K562 (cell line): ENCODE data around the gene CDKN2AIP. TPM values are rescaled to one million over a fixed set of nuclear protein-coding genes. Genes with fewer than 3 reads are reported as not detected.
A peak's percentile ranks its signal among the peaks of the same experiment; 100 is the strongest.

ENCODE experiments used
- ATAC-seq: fragments of 200-7000 bp; cut with Tn5 transposase; 3 replicates; pipeline ENCODE4 v1.9.1; 2020; ENCODE audit warnings: moderate library complexity
- BruUV-seq: library from RNA; stranded (reverse); fragments of 400-500 nt; replicated peaks from 2 replicates; lab custom pipeline; 2021; lab: Mats Ljungman, UMichigan
- CTCF ChIA-PET: fragments of 300-600 bp; formaldehyde crosslinking; extraction: SDS; loops from one replicate; lab custom pipeline; 2021; ENCODE audit warnings: low intra/inter-chr PET ratio; lab: Yijun Ruan, JAX
- POLR2A ChIA-PET: fragments of 300-600, 350-650 bp; sonication (Branson Sonifier 250); formaldehyde crosslinking; extraction: SDS; loops from one replicate; lab custom pipeline; 2021; ENCODE audit warnings: antibody characterized with exemption, inconsistent platforms; lab: Yijun Ruan, JAX
- DNase-seq, 4 experiments: peaks; one replicate each; pipeline versions ENCODE4 v3.0.0 to v3.0.0-alpha.2; 2011 to 2018; ENCODE audit warnings: low spot score in 3 of 4, mixed read lengths in 3 of 4; ENCODE audit errors: extremely low read depth in 1 of 4
- FAIRE-seq: peaks from 2 replicates; lab custom pipeline; 2011; peaks lifted over from hg19 to GRCh38; lab: Jason Lieb, UNC
- H2AFZ ChIP-seq: 2 replicates; pipeline ENCODE4 v1.6.0; 2011; ENCODE audit warnings: low read depth, low read length, control low read depth, inconsistent platforms
- H3K27ac ChIP-seq: fragments of 200-600 bp; 3 replicates; pipeline ENCODE4 v1.8.0; 2011; ENCODE audit warnings: low read depth, mild to moderate bottlenecking, control low read depth, inconsistent platforms, low read length, moderate library complexity, mixed read lengths; ENCODE audit errors: extremely low read depth
- H3K27me3 ChIP-seq, 2 experiments: fragments of 300-600 bp in 1 of 2; 2 replicates in 1 of 2; 3 replicates in 1 of 2; pipeline versions ENCODE4 v1.6.0 to v1.8.0; 2011; ENCODE audit warnings: inconsistent platforms in 2 of 2, low read length in 2 of 2, mild to moderate bottlenecking in 1 of 2, mixed read lengths in 1 of 2, moderate library complexity in 1 of 2; ENCODE audit not compliant: control insufficient read depth in 2 of 2, insufficient read depth in 2 of 2
- H3K36me3 ChIP-seq: fragments of 300-600 bp; 3 replicates; pipeline ENCODE4 v1.8.0; 2011; ENCODE audit warnings: mild to moderate bottlenecking, low read length, inconsistent platforms; ENCODE audit not compliant: control insufficient read depth, insufficient read depth
- H3K4me1 ChIP-seq, 2 experiments: fragments of 200-600 bp in 1 of 2; replicated peaks in 1 of 2; 2 replicates in 1 of 2; 3 replicates in 1 of 2; pipeline versions ENCODE4 v1.5.1 to v1.8.0; 2011; ENCODE audit warnings: inconsistent platforms in 2 of 2, low read length in 2 of 2, mild to moderate bottlenecking in 1 of 2, mixed read lengths in 1 of 2, moderate library complexity in 1 of 2; ENCODE audit not compliant: control insufficient read depth in 2 of 2, insufficient read depth in 2 of 2
- H3K4me2 ChIP-seq: 2 replicates; pipeline ENCODE4 v1.6.1; 2011; ENCODE audit warnings: low read length, control low read depth, inconsistent platforms, mixed read lengths; ENCODE audit not compliant: insufficient read depth
- H3K4me3 ChIP-seq: fragments of 200-600 bp; sonication (generic), shearing (Covaris generic); 2 replicates; pipeline ENCODE4 v1.5.1; 2016; ENCODE audit warnings: control low read depth, inconsistent platforms
- H3K79me2 ChIP-seq: fragments of 200-600 bp; 3 replicates; pipeline ENCODE4 v1.8.0; 2011; ENCODE audit warnings: low read length, inconsistent platforms; ENCODE audit not compliant: control insufficient read depth, insufficient read depth
- H3K9ac ChIP-seq, 2 experiments: 2 replicates each; pipeline versions ENCODE4 v1.6.0 to v1.6.1; 2011; ENCODE audit warnings: low read depth in 2 of 2, low read length in 2 of 2, control low read depth in 1 of 2, inconsistent platforms in 1 of 2, mild to moderate bottlenecking in 1 of 2, mixed read lengths in 1 of 2; ENCODE audit not compliant: insufficient read depth in 1 of 2
- H3K9me1 ChIP-seq: one replicate; pipeline ENCODE4 v1.6.0; 2011; ENCODE audit warnings: inconsistent platforms, mild to moderate bottlenecking, low read length, moderate library complexity; ENCODE audit not compliant: control insufficient read depth, insufficient read depth
- H3K9me3 ChIP-seq: replicated peaks from 2 replicates; pipeline ENCODE4 v1.5.1; 2011; ENCODE audit warnings: low read depth, low read length, inconsistent platforms; ENCODE audit not compliant: control insufficient read depth, insufficient read depth
- H4K20me1 ChIP-seq: replicated peaks from 2 replicates; pipeline ENCODE4 v1.6.1; 2011; ENCODE audit warnings: low read length, inconsistent platforms, mixed read lengths; ENCODE audit not compliant: control insufficient read depth, insufficient read depth
- MAFF ChIP-seq: IDR thresholded peaks from 2 replicates; pipeline ENCODE4 v1.6.1; 2012; ENCODE audit warnings: low read length, improper control_type of control experiment
- ZNF445 ChIP-seq: fragments of 250-450 bp; sonication (Bioruptor Pico); IDR thresholded peaks from 2 replicates; pipeline ENCODE4 v1.4.0; 2020; ENCODE audit warnings: low read depth, mild to moderate bottlenecking, moderate library complexity
- ZNF699 ChIP-seq: fragments of 250-450 bp; sonication (Bioruptor Pico); IDR thresholded peaks from 2 replicates; pipeline ENCODE4 v1.8.0; 2021; ENCODE audit warnings: mild to moderate bottlenecking, moderate library complexity; ENCODE audit not compliant: insufficient replicate concordance
- WGBS: fragments of 100-300 bp; shearing (Covaris generic); methylation state at CpG from one replicate; pipeline ENCODE4 v1.1.6; 2016; ENCODE audit warnings: low coverage, mixed read lengths; ENCODE audit not compliant: insufficient coverage; ENCODE audit errors: missing lambda C conversion rate; 5-methylcytosine and 5-hydroxymethylcytosine counted together
- in situ Hi-C: fragments of 300-500 bp; cut with MboI; formaldehyde crosslinking; loops from 4 replicates; pipeline ENCODE4 v1.15.0; 2018; ENCODE audit warnings: inconsistent platforms, mixed read lengths
- intact Hi-C: fragments of 100-400 bp; cut with micrococcal nuclease; formaldehyde crosslinking; loops from 2 replicates; pipeline ENCODE4 v1.14.2; 2022
- polyA plus RNA-seq, 8 experiments: library from polyadenylated mRNA; depleted of rRNA in 4 of 8; stranded (reverse) in 5 of 8; unstranded in 3 of 8; fragments of >200 nt; fragmentation: Nextera tagmentation in 2 of 8; fragmentation: Illumina TruSeq in 1 of 8; extraction: Ambion mirVana in 2 of 8; extraction: Trizol in 1 of 8; gene quantifications; 2 replicates each; pipeline versions ENCODE4 v1.2.1 to v1.2.3, GENCODE V29; 2011 to 2014; ENCODE audit warnings: inconsistent platforms in 1 of 8, missing spikeins in 1 of 8
- total RNA-seq, 7 experiments: library from RNA; depleted of rRNA in 6 of 7; stranded (reverse); fragments of >200 nt in 6 of 7; fragmentation: Illumina TruSeq in 2 of 7; extraction: Trizol in 2 of 7; gene quantifications; 2 replicates each; pipeline versions ENCODE4 v1.2.1 to v1.2.3, GENCODE V29; 2011 to 2021; ENCODE audit warnings: low replicate concordance in 1 of 7
- TF ChIP-seq, protein P1 (sequence below): fragments of 450-650 bp; IDR thresholded peaks from 2 replicates; pipeline ENCODE4 v1.6.1; 2018; ENCODE audit not compliant: partially characterized antibody

The CDKN2AIP gene
- total and polyA plus RNA-seq, 9 of the 15 experiments (the other 6 are each of a cell fraction or from before 2014, with no cell fraction given) = 5.9 to 22.0 (median 19.7) TPM

DNA sequence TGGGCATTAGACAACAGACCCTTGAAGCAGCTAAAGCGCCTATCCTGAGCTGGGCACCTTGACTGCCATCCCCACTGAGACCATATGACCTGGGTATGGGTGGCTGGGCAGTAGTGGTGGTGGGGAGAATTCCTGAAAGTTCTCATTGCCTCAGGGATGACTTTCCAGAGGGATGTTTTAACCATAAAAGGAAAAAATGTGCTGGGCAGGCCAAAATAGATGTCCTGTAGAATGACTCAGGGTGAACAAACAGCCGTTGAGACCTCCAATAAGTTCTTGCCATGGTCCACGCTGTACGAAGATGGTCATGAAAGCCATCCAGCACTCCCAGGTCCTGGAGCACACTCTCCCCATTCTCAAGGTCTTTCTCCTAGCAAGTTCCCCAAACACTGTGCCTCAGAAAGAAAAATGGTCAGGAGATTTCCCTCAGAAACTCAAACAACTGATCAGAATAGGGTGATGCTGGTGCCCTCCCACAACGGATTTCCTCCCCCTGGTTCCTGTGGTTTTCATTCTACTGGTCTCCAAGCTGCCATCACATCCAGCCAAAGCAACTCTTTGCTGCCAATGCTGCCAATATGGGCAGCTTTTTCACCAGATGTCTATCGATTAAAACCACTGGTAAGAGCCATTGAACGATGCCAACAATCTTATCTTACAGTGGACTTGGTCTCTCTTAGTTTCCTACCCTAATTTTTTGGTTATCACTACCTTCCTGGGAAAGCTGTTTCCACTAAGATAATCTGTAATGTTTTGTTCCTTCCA is 11.2 kb downstream of the CDKN2AIP start (continued):
- no peak for TF ChIP-seq ZNF445 (CRISPR knock-in tag)
- TF ChIP-seq, protein P1, sequence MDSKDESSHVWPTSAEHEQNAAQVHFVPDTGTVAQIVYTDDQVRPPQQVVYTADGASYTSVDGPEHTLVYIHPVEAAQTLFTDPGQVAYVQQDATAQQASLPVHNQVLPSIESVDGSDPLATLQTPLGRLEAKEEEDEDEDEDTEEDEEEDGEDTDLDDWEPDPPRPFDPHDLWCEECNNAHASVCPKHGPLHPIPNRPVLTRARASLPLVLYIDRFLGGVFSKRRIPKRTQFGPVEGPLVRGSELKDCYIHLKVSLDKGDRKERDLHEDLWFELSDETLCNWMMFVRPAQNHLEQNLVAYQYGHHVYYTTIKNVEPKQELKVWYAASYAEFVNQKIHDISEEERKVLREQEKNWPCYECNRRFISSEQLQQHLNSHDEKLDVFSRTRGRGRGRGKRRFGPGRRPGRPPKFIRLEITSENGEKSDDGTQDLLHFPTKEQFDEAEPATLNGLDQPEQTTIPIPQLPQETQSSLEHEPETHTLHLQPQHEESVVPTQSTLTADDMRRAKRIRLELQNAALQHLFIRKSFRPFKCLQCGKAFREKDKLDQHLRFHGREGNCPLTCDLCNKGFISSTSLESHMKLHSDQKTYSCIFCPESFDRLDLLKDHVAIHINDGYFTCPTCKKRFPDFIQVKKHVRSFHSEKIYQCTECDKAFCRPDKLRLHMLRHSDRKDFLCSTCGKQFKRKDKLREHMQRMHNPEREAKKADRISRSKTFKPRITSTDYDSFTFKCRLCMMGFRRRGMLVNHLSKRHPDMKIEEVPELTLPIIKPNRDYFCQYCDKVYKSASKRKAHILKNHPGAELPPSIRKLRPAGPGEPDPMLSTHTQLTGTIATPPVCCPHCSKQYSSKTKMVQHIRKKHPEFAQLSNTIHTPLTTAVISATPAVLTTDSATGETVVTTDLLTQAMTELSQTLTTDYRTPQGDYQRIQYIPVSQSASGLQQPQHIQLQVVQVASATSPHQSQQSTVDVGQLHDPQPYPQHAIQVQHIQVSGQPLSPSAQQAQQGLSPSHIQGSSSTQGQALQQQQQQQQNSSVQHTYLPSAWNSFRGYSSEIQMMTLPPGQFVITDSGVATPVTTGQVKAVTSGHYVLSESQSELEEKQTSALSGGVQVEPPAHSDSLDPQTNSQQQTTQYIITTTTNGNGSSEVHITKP = no peak

GRCh38 chr4:183458005-183458404 is 13.6 kb downstream of the CDKN2AIP start:
- ChIA-PET CTCF (no interaction called here), POLR2A (no interaction called here)
- in situ Hi-C loops (loop anchor here (25.0 kb wide), 1 partner anchor 704 kb away; no protein-coding TSS in a partner anchor), intact Hi-C loops (no loop called here)
- H3K9ac ChIP-seq = no peak overlapping the region
- 76% methylated on average over 5 of the region's 5 CpGs for WGBS
- H3K27ac ChIP-seq = no peak overlapping the region
- H3K9me1 ChIP-seq = no peaks in the 10 kb centered on the region
- TF ChIP-seq MAFF (0 out of 2 replicates have a peak, but pooled peaks have one; percentile 14), ZNF699 (CRISPR knock-in tag) (no peak)
- BruUV-seq = no TSS peak
- H3K27me3 ChIP-seq = no peaks in the 10 kb centered on the region
- no peaks in the 10 kb centered on the region for H3K79me2 ChIP-seq
- no peaks in the 10 kb centered on the region for H4K20me1 ChIP-seq
- no peak for FAIRE-seq
- DNase-seq = no peak
- 0 out of 3 replicates have a peak, but pooled peaks cover 3% of the 10 kb centered on the region for H3K36me3 ChIP-seq
- H3K9me3 ChIP-seq = no peaks in the 10 kb centered on the region
- no peak for ATAC-seq
- H2AFZ ChIP-seq = no peak overlapping the region
- peaks cover 0 to 3% of the 10 kb centered on the region in 2 experiments; a peak in 1 of 5 replicates for H3K4me1 ChIP-seq
- H3K4me2 ChIP-seq = no peak overlapping the region
- no peak overlapping the region for H3K4me3 ChIP-seq
